HepG2 (cell line): ENCODE measurements around the gene DSTYK. TPM values are rescaled to one million over a fixed set of nuclear protein-coding genes. Genes with fewer than 3 reads are reported as not detected.

Source experiments
- ATAC-seq: fragments of 200-7000 bp; cut with Tn5 transposase; 3 replicates; pipeline ENCODE4 v1.9.1; 2020; ENCODE audit warnings: mild to moderate bottlenecking, moderate library complexity
- BruUV-seq: library from RNA; stranded (reverse); fragments of 400-500 nt; replicated peaks from 2 replicates; lab custom pipeline; 2021; lab: Mats Ljungman, UMichigan
- CTCF ChIA-PET: fragments of 300-600 bp; formaldehyde crosslinking; extraction: SDS; loops from one replicate; lab custom pipeline; 2021; ENCODE audit warnings: low total read pairs, inconsistent platforms, low intra/inter-chr PET ratio; lab: Yijun Ruan, JAX
- POLR2A ChIA-PET: fragments of 350-600 bp; sonication (Branson Sonifier 250); formaldehyde crosslinking; loops from one replicate; lab custom pipeline; 2020; ENCODE audit warnings: antibody characterized with exemption, inconsistent platforms; lab: Yijun Ruan, JAX
- DNase-seq: peaks from one replicate; pipeline ENCODE4 v3.0.0-alpha.2; 2015; ENCODE audit warnings: low spot score
- FAIRE-seq: peaks from 3 replicates; lab custom pipeline; 2011; peaks lifted over from hg19 to GRCh38; lab: Jason Lieb, UNC
- H2AFZ ChIP-seq: one replicate; pipeline ENCODE4 v1.6.1; 2011; ENCODE audit warnings: low read length, inconsistent platforms
- H3K27ac ChIP-seq: fragments of 300-600 bp; 3 replicates; pipeline ENCODE4 v1.8.0; 2011; ENCODE audit warnings: mixed run types, mild to moderate bottlenecking, mixed read lengths, low read length, inconsistent platforms; ENCODE audit not compliant: insufficient read depth; ENCODE audit errors: extremely low read length
- H3K27me3 ChIP-seq, 2 experiments: fragments of 200-600 bp in 1 of 2; 2 replicates in 1 of 2; 3 replicates in 1 of 2; pipeline versions ENCODE4 v1.6.0 to v1.8.0; 2011; ENCODE audit warnings: low read length in 2 of 2, mild to moderate bottlenecking in 2 of 2, moderate library complexity in 2 of 2, inconsistent platforms in 1 of 2; ENCODE audit not compliant: insufficient read depth in 2 of 2, control insufficient read depth in 1 of 2
- H3K36me3 ChIP-seq, 2 experiments: fragments of 200-600 bp in 1 of 2; replicated peaks in 1 of 2; 2 replicates in 1 of 2; 3 replicates in 1 of 2; pipeline versions ENCODE4 v1.5.1 to v1.8.0; 2011; ENCODE audit warnings: low read length in 2 of 2, inconsistent platforms in 1 of 2; ENCODE audit not compliant: insufficient read depth in 2 of 2, control insufficient read depth in 1 of 2
- H3K4me1 ChIP-seq: 2 replicates; pipeline ENCODE4 v1.5.1; 2012; ENCODE audit warnings: low read length, inconsistent platforms; ENCODE audit not compliant: insufficient read depth
- H3K4me2 ChIP-seq: 2 replicates; pipeline ENCODE4 v1.6.0; 2011; ENCODE audit warnings: low read depth, low read length, inconsistent platforms
- H3K4me3 ChIP-seq, 3 experiments: fragments of 200-600 bp in 1 of 3; sonication (generic), shearing (Covaris generic) in 1 of 3; replicated peaks in 1 of 3; 2 replicates each; pipeline ENCODE4 v1.5.1; 2011 to 2016; ENCODE audit warnings: low read length in 3 of 3, inconsistent platforms in 2 of 3, low read depth in 2 of 3, mild to moderate bottlenecking in 2 of 3, control low read depth in 1 of 3, mixed read lengths in 1 of 3; ENCODE audit not compliant: insufficient read depth in 1 of 3
- H3K79me2 ChIP-seq: one replicate; pipeline ENCODE4 v1.6.1; 2011; ENCODE audit warnings: low read length, inconsistent platforms; ENCODE audit not compliant: insufficient read depth
- H3K9ac ChIP-seq: 2 replicates; pipeline ENCODE4 v1.6.0; 2011; ENCODE audit warnings: mild to moderate bottlenecking, low read depth, low read length, inconsistent platforms; ENCODE audit not compliant: insufficient read depth
- H3K9me3 ChIP-seq: 2 replicates; pipeline ENCODE4 v1.5.1; 2012; ENCODE audit warnings: mild to moderate bottlenecking, low read length
- H4K20me1 ChIP-seq: 2 replicates; pipeline ENCODE4 v1.6.0; 2011; ENCODE audit warnings: inconsistent platforms, mild to moderate bottlenecking, low read length, moderate library complexity; ENCODE audit not compliant: insufficient read depth
- DMAP1 ChIP-seq: IDR thresholded peaks from 2 replicates; pipeline ENCODE4 v1.6.1; 2016
- MIER2 ChIP-seq: IDR thresholded peaks from 2 replicates; pipeline ENCODE4 v1.6.1; 2016; ENCODE audit warnings: missing biosample characterization, missing genetic modification reagents
- NBN ChIP-seq: fragments of 450-650 bp; conservative IDR thresholded peaks from 2 replicates; pipeline ENCODE4 v1.6.1; 2017
- SPEN ChIP-seq: sonication (generic); formaldehyde crosslinking; IDR thresholded peaks from 2 replicates; pipeline ENCODE4 v1.5.1; 2020; ENCODE audit warnings: low read depth, mild to moderate bottlenecking, missing genetic modification reagents
- ZNF550 ChIP-seq: sonication (generic); formaldehyde crosslinking; IDR thresholded peaks from 2 replicates; pipeline ENCODE4 v1.4.0; 2020; ENCODE audit warnings: mild to moderate bottlenecking, missing genetic modification reagents, borderline replicate concordance
- ZSCAN5A ChIP-seq: sonication (generic); formaldehyde crosslinking; IDR thresholded peaks from 2 replicates; pipeline ENCODE4 v1.8.0; 2022; ENCODE audit warnings: mild to moderate bottlenecking, missing genetic modification reagents, borderline replicate concordance
- WGBS: methylation state at CpG from one replicate; pipeline ENCODE4 v1.1.6; 2017; ENCODE audit warnings: low lambda C conversion rate; 5-methylcytosine and 5-hydroxymethylcytosine counted together
- in situ Hi-C: cut with HindIII; loops from 2 replicates; pipeline ENCODE4 v1.10.0; 2017; ENCODE audit warnings: low pct_unique_long_range_greater_than_20kb; ENCODE audit not compliant: extremely low pct_ligation_motif_present
- intact Hi-C: fragments of 100-400 bp; cut with micrococcal nuclease; formaldehyde crosslinking; loops from one replicate; pipeline ENCODE4 v1.10.0; 2022; ENCODE audit not compliant: unreplicated experiment
- polyA plus RNA-seq, 8 experiments: library from polyadenylated mRNA; depleted of rRNA in 3 of 8; stranded (reverse) in 7 of 8; unstranded in 1 of 8; fragments of >200 nt; fragmentation: Illumina TruSeq in 4 of 8; extraction: Trizol in 4 of 8; gene quantifications; 2 replicates each; pipeline versions ENCODE4 v1.2.1 to v1.2.3, GENCODE V29; 2011 to 2016; ENCODE audit warnings: low read depth in 4 of 8, missing spikeins in 1 of 8, mixed read lengths in 1 of 8; ENCODE audit not compliant: insufficient read depth in 1 of 8
- total RNA-seq, 5 experiments: library from RNA; depleted of rRNA; stranded (reverse); fragments of >200 nt; fragmentation: Illumina TruSeq; extraction: Trizol; gene quantifications; 2 replicates each; pipeline ENCODE4 v1.2.3, GENCODE V29; 2016; ENCODE audit warnings: low read depth in 1 of 5
- TF ChIP-seq, protein P1 (sequence below): sonication (generic); formaldehyde crosslinking; IDR thresholded peaks from 2 replicates; pipeline ENCODE4 v1.8.1; 2022; ENCODE audit warnings: mild to moderate bottlenecking, missing genetic modification reagents
- TF ChIP-seq, protein P2 (sequence below): sonication (generic); formaldehyde crosslinking; IDR thresholded peaks from 2 replicates; pipeline ENCODE4 v1.9.0; 2021; ENCODE audit warnings: missing genetic modification reagents, borderline replicate concordance

The DSTYK gene
- total and polyA plus RNA-seq, 2 of the 13 experiments (the other 11 are each of a cell fraction or from before 2014, with no cell fraction given) = 2.6 to 4.8 TPM

- TF ChIP-seq, protein P1, sequence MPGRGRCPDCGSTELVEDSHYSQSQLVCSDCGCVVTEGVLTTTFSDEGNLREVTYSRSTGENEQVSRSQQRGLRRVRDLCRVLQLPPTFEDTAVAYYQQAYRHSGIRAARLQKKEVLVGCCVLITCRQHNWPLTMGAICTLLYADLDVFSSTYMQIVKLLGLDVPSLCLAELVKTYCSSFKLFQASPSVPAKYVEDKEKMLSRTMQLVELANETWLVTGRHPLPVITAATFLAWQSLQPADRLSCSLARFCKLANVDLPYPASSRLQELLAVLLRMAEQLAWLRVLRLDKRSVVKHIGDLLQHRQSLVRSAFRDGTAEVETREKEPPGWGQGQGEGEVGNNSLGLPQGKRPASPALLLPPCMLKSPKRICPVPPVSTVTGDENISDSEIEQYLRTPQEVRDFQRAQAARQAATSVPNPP (CRISPR knock-in tag) = no peak
- TF ChIP-seq, all 625 proteins: peak for 0
Observed at GRCh38 chr1:205217418-205217817, 5.9 kb upstream of the DSTYK start (continued).

DNA sequence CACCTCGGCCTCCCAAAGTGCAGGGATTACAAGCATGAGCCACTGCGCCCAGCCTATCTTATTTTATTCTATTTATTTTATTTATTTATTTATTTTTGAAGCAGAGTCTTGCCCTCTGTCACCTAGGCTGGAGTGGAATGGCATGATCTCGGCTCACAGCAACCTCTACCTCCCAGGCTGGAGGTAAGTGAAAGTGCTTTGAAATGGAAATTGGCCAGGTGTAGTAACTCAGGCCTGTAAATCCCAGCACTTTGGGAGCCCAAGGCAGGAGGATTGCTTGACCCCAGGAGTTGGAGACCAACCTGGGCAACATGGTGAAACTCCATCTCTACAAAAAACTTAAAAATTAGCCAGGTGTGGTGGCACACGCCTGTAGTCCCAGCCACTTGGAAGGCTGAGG is 5.1 kb upstream of the DSTYK start:
- no peaks in the 10 kb centered on the region for H4K20me1 ChIP-seq
- no peak overlapping the region for H2AFZ ChIP-seq
- TF ChIP-seq MIER2 (CRISPR knock-in tag) (no peak), NBN (no peak), ZNF550 (CRISPR knock-in tag) (no peak), ZSCAN5A (CRISPR knock-in tag) (no peak), SPEN (CRISPR knock-in tag) (no peak), DMAP1 (CRISPR knock-in tag) (no peak)
- TF ChIP-seq, protein P2, sequence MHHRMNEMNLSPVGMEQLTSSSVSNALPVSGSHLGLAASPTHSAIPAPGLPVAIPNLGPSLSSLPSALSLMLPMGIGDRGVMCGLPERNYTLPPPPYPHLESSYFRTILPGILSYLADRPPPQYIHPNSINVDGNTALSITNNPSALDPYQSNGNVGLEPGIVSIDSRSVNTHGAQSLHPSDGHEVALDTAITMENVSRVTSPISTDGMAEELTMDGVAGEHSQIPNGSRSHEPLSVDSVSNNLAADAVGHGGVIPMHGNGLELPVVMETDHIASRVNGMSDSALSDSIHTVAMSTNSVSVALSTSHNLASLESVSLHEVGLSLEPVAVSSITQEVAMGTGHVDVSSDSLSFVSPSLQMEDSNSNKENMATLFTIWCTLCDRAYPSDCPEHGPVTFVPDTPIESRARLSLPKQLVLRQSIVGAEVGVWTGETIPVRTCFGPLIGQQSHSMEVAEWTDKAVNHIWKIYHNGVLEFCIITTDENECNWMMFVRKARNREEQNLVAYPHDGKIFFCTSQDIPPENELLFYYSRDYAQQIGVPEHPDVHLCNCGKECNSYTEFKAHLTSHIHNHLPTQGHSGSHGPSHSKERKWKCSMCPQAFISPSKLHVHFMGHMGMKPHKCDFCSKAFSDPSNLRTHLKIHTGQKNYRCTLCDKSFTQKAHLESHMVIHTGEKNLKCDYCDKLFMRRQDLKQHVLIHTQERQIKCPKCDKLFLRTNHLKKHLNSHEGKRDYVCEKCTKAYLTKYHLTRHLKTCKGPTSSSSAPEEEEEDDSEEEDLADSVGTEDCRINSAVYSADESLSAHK (CRISPR knock-in tag) = no peak
- TF ChIP-seq, all 625 proteins: peak for 0
- Histone ChIP-seq H3K27ac (no peak overlapping the region), H3K9me3 (no peaks in the 10 kb centered on the region), H3K4me3 (no peak overlapping the region), H3K79me2 (no peaks in the 10 kb centered on the region), H3K36me3 (no peaks in the 10 kb centered on the region), H3K27me3 (peaks cover 3 to 8% of the 10 kb centered on the region in 2 experiments; a peak in 2 of 5 replicates), H3K4me2 (no peak overlapping the region), H3K4me1 (peaks cover 10% of the 10 kb centered on the region), H3K9ac (no peak overlapping the region)
- BruUV-seq = no TSS peak
- no peak for DNase-seq
- no peak for FAIRE-seq
- intact Hi-C loops = no loop called here
- in situ Hi-C loops = no loop called here
- POLR2A ChIA-PET = no interaction called here
- ATAC-seq = no peak
- WGBS = 14% methylated on average over 4 of the region's 4 CpGs
- CTCF ChIA-PET = no interaction called here
